Thyroid gland (tissue), 4 donors: Measurements from ENCODE around the gene KCNJ13.

Source experiments
- POLR2A ChIP-seq, 2 donors: fragments of 450-650 bp; IDR thresholded peaks; one replicate each; pipeline ENCODE4 v1.6.1; 2017; ENCODE audit warnings: antibody characterized with exemption in 2 of 2, mild to moderate bottlenecking in 2 of 2, moderate library complexity in 1 of 2
- TF ChIP-seq, protein P1 (sequence below), 6 experiments: fragments of 200-600 bp in 3 of 6; fragments of 450-650 bp in 3 of 6; sonication (generic) in 3 of 6; IDR thresholded peaks; one replicate each; pipeline ENCODE4 v1.5.1; 2016 to 2019; ENCODE audit warnings: antibody characterized with exemption in 6 of 6, mild to moderate bottlenecking in 2 of 6, inconsistent platforms in 1 of 6, moderate library complexity in 1 of 6

DNA sequence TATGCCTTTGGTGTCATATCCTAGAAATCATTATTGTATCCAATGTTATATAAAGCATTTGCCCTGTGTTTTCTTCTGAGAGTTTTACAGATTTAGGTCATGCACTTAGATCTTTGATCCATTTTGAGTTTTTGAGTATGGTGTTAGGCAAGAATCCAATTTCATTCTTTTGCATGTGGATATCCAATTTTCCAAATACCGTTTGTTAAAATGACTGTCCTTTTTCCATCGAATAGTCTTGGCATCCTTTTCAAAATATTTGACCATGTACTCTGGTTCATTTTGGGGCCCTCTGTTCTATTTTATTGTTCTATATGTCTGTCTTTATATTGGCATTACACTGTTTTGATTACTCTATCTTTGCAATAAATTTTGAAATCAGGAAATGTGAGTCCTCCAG, 23.8 kb upstream of the KCNJ13 start:
- TF ChIP-seq, protein P1, sequence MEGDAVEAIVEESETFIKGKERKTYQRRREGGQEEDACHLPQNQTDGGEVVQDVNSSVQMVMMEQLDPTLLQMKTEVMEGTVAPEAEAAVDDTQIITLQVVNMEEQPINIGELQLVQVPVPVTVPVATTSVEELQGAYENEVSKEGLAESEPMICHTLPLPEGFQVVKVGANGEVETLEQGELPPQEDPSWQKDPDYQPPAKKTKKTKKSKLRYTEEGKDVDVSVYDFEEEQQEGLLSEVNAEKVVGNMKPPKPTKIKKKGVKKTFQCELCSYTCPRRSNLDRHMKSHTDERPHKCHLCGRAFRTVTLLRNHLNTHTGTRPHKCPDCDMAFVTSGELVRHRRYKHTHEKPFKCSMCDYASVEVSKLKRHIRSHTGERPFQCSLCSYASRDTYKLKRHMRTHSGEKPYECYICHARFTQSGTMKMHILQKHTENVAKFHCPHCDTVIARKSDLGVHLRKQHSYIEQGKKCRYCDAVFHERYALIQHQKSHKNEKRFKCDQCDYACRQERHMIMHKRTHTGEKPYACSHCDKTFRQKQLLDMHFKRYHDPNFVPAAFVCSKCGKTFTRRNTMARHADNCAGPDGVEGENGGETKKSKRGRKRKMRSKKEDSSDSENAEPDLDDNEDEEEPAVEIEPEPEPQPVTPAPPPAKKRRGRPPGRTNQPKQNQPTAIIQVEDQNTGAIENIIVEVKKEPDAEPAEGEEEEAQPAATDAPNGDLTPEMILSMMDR (IDR thresholded peaks at IDR 0.05), result no peak
- no peak for TF ChIP-seq POLR2A (IDR thresholded peaks at IDR 0.05)
